GM19324 (cell line): ENCODE data around the gene SYNE2.
"Not testable (repeated sequence)": the region's sequence is repeated elsewhere in the genome, so short reads cannot be mapped to it uniquely, and the experiment has no call there.

Experiments
- ATAC-seq: cut with Tn5 transposase; IDR thresholded peaks from one replicate; pipeline ENCODE4 v1.9.1; 2021; ENCODE audit warnings: mild to moderate bottlenecking, moderate library complexity; ENCODE audit not compliant: unreplicated experiment, low FRiP score

The SYNE2 gene

DNA sequence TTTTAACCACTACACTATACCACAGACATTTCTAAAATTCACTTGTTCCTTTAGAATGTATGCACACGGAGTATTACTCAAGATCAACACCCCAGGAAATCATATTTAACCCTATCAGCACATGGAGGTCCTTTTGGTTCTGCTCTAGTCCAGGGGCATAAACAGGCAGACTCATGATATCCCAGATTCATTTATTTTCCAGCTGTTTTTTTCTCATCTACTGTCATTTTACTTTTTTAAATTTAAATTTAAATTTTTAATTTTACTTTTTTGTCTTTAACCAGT is 17.9 kb downstream of the SYNE2 start:
- ATAC-seq: not testable (repeated sequence)

DNA sequence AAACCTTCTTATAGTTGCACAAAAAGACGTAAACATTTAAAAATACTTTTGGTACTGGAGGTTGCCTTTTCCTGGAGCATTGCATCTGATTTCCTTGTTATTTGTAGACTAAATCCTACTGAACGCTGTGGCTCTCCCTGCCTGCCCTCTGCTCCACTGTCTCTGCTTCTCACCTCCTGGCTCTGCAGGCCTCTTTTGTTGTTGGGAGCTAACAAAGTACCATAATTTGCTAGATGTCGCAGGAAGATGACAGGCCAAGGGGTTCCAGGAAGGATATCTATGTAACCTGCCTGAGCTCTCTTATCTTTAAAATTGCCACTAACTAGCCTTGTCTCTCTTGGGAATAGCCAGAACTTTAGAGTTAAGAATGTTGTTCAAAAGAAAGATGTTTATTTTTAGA is 21.4 kb downstream of the SYNE2 start:
- no peak for ATAC-seq

DNA sequence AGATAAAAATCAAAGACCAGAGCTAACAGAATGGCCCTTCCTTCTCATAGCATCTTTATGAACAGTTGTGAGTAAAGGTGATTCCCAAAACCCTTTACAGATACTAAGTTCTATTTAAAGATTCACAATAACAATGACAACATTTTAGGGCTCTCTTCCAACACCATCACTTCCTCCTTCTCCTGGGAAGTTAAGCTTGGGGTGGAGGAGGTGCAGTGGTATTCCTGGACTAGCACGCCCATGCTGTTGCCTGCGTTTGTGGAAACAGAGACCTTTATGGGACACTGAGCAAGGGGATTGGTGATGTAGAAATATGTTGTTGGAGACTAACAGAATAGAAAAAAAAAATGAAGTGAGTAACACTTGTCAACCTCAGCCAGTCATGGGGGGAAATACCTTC is 22.5 kb downstream of the SYNE2 start:
- ATAC-seq: no peak

DNA sequence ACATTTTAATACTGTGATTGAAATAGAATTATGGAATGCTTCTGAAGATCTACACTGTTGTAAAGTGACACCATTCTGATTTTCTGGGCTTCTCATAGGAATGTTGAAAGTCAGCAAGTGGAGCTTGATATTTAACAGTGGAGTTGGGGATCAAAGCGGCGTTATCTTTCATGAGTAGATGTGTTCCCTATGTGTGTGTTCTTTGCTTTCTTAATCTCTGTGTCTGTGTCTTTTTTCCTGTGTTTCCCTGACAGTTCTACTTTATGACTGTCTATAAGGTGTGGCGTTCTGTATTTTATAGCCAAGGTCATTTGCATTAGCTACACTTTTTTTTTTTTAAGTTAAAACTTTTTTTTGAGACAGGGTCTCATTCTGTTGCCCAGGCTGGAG is 24.7 kb downstream of the SYNE2 start:
- no peak for ATAC-seq

DNA sequence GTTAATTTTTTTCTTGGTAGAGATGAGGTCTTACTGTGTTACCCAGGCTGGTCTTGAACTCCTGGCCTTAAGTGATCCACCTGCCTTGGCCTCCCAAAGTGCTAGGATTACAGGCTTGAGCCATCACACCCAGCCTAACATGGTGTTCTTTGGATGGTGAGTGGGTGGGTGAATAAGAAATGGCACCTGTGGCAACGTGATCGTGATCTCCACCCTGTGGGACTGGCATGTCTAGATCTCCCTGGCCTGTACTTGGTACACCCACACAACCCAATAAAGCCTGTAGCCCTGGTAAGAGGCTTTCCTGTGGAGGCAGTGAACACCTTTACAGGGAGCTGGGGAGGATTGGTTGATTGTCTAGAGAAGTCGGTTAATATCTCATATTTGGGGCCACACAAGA is 25.2 kb downstream of the SYNE2 start:
- ATAC-seq: no peak

DNA sequence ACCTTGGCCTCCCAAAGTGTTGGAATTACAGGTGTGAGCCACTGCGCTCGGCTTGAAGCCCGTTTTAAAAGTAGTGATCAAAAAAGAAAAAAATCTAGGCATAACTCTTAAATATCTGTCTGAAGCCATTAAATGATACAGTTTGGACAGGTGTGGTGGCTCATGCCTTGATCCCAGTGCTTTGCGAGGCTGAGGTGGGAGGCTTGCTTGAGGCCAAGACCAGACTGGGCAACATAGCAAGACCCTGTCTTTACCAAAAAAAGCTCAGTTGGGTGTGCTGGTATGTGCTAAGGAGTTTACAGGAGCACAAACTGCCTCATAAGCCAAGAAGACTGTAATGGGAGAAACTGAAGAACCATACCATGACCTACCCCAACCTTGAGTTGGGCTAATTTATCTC is 26.0 kb downstream of the SYNE2 start:
- ATAC-seq: no peak

DNA sequence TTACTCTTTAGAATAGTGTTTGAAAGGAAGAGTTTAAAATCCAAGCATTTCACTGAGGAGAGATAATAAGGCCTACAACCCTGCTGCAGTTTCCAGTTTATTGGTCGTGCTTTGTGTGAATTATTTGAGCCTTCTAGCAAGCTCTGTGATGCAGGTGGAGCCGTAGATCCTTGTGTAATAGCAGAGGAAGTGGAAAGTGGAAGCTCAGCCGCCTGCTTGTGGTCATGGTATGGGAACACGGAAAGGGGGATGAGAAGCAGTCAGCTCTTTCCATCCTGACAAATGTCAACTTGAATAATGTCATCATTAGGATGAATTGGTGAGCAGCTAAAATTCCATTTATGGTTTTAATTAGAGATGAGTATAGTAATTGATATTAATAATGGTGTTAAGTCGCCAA is 29.1 kb downstream of the SYNE2 start:
- no peak for ATAC-seq

DNA sequence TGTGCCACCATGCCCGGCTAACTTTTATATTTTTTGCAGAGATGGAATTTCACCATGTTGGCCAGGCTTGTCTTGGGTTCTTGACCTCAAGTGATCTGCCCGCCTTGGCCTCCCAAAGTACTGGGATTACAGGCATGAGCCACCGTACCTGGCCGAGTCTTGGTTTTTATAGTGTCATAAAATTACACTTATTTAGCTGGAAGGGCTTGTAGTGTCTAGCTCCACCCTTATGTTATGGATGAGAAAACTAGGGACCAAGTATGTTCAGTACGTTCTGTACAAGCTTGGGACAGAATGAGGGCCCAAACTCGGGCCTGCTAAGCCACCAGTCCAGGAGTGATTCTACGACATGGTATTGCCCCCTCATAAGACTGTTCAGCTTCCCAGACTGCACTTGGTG is 35.1 kb downstream of the SYNE2 start:
- no peak for ATAC-seq

DNA sequence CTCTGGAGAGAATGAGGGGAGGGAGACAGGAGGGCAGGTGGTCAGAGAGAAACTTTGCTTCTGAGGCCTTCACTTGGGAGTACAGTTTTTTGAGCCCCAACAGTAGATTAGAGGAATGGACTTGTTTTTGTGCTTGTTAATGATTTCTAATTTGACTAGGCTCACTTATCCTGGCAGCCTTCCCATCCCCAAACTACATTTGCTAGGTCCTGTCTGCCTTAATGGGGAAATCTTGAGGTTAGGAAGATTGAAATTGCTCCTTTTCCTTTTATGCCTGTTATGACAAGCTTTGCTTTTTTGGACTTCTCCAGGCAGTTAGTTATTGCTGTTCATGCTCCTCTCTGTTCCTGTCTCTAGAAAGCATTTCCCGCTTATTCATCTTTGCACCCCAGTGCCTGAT is 37.7 kb downstream of the SYNE2 start:
- ATAC-seq: no peak

DNA sequence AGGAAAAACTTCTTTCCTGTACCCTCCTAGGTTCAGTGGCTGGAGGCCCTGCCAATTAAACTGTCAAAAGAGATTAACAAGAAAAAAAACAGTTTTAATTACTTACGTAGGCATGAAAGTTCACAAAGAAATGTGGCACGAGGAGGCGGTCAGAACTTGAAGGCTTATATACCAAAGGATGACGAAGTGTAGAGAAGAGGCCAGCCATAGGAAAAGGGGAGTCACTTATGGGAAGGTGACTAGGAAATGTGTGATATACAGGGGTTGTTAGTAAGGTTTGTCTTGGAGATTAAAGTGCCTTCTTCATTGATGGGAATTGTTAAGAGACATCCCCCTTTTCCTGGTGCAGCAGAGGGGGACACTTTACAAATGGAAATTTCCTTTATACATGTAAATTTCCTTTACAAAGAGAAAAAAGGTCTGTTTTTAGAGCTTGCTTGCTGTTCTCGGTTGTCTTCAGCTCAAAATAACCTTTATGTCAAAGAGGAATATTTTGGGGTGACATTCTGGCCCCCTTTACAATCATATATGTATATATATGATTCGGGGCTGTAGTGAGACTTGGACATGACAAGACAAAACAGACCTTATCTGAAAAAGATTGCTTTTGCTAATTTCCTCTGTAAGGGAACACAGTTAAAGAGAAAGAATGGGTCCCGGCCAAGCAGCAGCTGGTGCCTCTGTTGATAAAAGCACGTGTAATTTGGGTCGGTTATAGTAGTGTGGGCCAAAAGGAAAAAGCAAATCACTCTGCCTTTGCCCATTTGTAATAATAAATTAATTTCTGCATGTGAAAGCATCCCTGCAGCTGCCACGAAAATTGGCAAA is 38.6 kb downstream of the SYNE2 start:
- no peak for ATAC-seq

DNA sequence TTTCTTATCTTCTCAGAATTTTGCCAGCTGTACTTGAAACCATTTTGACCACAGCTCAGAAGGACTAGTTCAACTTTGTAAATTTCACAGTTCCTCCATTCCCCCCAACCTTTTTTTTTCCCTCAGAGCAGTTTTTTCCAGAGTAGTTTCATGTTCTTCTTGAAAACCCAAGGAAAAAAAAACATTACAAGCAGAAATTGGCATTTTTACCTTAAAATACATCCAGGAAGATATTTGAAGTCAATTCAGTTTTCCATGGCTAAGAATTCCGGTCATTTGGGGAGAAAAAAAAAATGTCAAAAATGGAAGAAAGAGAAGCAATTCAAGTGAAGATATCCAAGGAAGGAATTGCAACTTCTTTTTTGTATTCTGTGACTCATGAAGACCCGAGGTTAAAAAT is 39.5 kb downstream of the SYNE2 start:
- ATAC-seq: no peak

DNA sequence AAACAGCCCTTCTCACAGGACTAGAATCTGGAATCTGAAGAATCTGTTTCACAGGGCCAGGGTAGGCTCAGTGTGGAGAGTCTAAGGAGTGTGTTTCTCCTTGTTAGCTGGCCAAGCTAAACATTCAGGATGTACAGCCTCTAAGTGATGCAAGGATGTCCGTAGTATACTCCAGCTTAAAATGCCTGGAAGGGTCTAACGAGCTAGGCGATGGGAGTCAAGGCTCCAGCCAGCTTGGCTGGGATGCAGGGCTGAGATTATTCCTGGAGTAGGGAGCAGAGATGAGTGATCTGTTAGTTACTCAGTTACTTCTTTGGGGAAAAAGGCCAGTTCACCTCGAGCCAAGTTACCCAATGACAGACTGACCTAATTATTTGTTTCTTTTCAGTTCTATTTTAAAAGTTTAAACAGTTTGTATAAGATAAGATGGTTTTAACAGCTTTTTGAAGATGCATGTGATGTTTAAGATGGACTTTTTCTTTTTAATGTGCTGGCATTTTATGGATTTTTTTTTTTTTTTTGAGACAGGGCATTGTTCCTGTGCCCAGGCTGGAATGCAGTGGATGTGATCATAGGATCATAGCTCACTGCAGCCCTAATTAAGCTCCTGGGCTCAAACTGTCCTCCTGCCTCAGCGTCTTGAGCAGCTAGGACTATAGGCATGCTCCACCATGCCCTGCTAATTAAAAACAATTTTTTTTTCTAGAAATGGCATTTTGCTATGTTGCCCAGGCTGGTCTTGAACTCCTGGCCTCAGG is 41.1 kb downstream of the SYNE2 start:
- ATAC-seq: no peak

DNA sequence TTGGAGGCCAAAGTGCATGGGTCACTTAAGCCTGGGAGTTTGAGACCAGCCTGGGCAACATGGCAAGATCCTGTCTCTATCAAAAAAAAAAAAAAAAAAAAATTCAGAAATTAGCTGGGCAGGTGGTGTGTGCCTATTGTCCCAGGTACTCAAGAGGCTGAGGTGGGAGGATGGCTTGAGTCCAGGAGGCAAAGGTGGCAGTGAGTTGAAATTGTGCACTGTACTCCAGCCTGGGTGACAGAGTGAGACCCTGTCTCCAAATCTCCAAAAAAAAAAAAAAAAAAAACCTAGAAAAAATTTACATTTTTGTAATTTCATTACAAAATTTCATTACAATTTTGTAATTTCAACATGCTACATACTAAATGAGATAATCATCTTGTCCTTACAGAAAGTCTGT is 42.7 kb downstream of the SYNE2 start:
- ATAC-seq: no peak

DNA sequence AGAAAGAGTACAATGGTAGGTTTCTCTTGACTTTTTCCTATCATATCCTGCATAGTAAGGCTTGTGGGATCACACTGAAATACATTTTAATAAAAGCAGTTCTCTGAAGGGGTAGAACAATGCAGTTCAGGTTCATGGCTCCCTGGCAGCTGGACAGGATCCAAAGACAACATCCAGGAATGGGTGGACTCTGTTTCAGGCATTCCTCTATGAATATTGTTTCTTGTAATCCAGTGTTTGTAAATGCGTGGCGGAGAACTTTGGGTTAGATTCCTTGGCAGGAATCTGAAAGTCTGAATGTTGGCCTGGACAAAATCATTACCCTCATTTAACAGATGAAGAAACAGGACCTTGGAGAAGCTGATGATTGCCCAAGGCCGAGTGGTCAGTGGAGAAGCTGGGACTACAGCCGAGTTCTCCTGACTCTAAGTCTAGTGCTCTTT is 43.5 kb downstream of the SYNE2 start:
- no peak for ATAC-seq

DNA sequence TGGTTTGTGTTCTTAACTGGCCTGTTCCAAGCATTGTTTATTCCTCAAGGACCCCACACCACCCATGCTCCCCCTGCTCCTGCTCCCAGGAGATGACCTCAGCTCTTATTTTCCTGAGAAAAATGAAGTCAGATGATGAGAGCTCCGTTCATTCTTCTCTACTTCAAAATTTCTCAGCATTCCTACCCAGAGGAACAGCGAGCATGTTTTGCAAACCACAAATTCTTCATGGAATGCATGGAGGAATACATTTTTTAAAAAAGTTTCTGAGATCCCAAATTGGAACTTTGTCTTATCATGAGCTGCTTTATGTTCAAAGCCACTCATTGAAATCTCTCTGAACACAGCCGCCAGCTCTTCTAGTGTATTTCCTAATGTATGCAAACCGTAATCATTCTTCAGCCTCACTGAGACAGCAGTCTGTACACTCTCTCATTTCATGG is 44.9 kb downstream of the SYNE2 start:
- no peak for ATAC-seq

DNA sequence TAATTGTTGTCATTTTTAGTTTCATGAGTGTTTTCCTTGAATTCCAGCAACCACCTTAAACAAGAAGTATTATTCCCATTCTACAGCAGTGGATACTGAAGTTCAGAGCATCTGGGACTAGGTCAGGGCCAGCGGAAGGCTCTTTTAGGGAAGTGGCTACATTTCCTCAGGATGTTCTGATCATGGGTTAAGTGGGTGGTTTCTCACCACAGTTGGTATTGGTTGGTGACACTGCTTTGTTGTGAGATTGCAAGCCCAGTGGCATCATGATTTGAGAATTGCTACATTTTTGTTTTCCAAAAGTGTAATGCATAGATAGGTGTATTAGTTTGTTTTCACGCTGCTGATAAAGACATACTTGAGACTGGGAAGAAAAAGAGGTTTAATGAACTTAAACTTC is 47.1 kb downstream of the SYNE2 start:
- no peak for ATAC-seq

DNA sequence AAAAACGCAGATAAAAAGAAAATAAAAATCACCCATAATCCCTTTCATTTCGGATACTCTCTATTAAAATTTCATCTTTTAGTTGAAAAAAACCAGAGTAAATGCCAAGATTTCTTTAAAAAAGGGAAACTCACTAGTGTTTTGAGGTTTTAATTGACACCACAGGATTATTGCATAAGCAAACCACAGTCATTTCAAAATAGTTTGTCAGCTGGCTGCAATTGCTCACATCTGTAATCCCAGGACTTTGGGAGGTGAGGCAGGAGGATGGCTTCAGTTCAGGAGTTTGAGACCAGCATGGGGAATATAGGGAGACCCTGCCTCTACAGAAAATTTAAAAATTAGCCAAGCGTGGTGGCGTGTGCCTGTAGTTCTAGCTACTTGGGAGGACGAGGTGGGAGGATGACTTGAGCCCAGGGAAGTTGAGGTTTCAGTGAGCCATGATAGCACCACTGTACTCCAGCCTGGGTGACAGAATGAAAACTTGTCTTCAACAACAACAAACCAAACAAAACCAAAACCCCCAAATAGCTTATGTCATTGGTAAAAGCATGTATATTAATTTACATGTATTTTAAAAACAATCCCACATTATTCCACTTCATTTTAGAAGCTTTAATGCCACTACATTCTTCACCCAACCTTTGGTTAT is 48.8 kb downstream of the SYNE2 start:
- no peak for ATAC-seq

DNA sequence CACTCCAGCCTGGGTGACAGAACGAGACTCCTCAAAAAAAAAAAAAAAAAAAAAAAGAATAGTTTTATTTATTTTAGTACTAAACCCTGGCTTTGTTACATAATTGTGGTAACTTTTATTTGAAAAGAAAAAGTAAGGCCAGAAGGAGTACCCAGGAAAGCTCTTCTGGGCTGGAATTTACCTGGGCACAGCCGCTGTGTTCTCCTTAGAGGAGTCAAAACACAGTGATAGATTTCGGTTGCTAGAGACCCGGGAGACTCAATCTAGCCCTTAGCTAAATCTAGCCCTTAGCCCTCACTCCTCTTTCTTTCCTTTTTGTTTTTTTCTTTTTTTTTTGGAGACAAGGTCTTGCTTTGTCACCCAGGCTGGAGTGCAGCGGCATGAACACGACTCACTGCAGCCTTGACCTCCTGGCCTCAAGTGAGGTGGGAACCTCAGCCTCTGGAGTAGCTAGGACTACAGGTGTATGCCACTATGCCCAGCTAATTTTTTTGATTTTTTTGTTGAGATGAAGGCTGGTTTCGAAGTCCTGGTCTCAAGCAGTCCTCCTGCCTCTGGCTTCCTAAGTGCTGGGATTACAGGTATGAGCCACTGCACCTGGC is 49.7 kb downstream of the SYNE2 start:
- ATAC-seq: no peak

DNA sequence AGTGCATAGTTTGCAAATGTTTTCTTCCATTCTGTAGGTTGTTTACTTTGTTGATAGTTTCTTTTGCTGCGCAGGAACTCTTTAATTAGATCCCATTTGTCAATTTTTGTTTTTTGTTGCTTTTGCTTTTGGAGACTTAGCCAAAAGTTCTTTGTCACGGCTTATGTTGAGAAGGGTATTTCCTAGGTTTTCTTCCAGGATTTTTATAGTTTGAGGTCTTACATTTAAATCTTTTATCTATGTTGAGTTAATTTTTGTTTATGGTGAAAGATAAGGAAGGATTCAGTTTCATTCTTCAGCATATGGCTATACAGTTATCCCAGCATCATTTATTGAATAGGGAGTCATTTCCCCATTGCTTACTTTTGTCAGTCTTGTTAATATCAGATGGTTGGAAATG is 51.9 kb downstream of the SYNE2 start:
- ATAC-seq: no peak

DNA sequence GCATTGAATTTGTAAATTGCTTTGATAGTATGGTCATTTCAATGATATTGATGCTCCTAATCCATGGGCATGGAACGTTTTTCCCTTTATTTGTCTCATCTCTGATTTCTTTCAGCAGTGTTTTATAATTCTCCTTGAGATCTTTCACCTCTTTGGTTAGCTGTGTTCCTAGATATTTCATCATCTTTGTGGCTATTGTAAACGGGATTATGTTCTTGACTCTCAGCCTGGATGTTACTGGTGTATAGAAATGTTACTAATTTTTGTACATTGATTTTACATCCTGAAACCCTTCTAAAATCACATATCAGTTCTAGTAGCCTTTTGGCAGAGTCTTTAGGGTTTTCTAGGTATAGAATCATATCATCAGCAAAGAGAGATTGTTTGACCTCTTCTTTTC is 52.6 kb downstream of the SYNE2 start:
- ATAC-seq: no peak

DNA sequence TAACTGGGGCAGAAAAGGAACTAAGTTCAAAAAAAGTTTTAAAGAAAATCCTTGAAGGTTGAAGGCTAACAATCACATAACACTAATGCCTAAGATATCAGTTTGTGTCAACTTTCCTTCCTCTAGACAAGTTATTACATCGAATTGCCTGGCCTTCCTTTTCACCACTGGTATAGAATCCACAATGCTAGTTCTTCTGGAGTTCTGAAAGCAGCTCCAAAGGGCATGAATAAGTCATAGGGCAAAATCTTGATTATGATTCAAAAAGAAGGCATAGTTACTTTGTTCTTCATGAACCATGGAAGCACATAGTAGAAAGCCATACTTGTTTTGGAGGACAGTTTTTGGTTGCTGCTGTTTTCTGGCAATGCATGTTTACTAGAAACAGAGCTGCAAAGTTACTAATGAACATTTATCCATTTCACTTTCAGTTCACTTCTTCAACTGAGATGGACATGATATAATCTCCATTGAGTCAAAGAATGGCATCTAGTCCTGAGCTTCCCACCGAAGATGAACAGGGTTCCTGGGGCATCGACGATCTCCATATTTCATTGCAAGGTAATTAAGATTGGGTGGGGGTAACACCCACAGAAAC is 56.0 kb downstream of the SYNE2 start:
- peak; percentile 39 for ATAC-seq
